HG02798 (cell line): ENCODE results near the gene NF1.
"Not testable (repeated sequence)": the region's sequence is repeated elsewhere in the genome, so short reads cannot be mapped to it uniquely, and the experiment has no call there.

Source experiments
- ATAC-seq: cut with Tn5 transposase; IDR thresholded peaks from one replicate; pipeline ENCODE4 v1.9.1; 2021; ENCODE audit warnings: mild to moderate bottlenecking; ENCODE audit not compliant: unreplicated experiment, poor library complexity

NF1 gene

GRCh38 chr17:31116167-31116566, 21.4 kb downstream of the NF1 start:
- ATAC-seq = no peak

- ATAC-seq = no peak
Measured at GRCh38 chr17:31122746-31123145, 28.0 kb downstream of the NF1 start.

- no peak for ATAC-seq
Measured at GRCh38 chr17:31126318-31126717, 31.5 kb downstream of the NF1 start.

DNA sequence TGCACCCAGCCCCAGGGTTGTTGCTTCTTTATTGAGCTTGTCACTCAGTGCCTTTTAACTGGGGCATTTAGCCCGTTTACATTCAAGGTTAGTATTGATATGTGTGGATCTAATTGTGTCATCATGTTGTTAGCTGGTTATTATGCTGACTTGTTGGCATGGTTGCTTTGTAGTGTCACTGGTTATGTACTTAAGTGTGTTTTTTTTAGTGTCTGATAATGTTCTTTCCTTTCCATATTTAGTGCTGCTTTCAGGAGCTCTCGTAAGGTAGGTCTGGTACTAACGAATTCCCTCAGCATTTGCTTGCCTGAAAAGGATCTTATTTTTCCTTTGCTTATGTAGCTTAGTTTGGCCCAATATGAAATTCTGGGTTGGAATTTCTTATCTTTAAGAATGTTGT, 33.5 kb downstream of the NF1 start:
- ATAC-seq = no peak

- no peak for ATAC-seq
Measured at GRCh38 chr17:31130286-31131224, 35.8 kb downstream of the NF1 start.

DNA sequence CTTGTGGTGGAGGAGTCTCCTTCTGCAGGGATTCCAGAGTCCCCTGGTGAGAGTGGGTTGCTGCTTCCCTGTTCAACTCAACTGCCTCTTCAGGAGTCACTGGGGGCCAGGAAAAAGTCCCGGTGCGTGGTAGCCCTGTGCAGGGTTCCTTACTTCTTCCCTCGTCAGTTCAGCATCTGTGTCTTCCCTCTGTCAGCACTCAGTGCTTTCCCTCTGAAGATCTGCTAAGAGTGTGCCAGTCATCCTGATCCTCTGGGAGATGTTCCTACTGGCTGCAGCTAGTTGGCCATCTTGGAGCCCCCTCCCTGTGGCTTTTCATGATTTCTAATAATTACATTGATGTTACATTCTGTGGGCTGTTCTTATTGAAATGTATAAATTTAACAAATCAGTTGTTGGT, 36.5 kb downstream of the NF1 start:
- no peak for ATAC-seq

- ATAC-seq = no peak
Measured at GRCh38 chr17:31132977-31133376, 38.2 kb downstream of the NF1 start.

- no peak for ATAC-seq
Measured at GRCh38 chr17:31134576-31134975, 39.8 kb downstream of the NF1 start.

DNA sequence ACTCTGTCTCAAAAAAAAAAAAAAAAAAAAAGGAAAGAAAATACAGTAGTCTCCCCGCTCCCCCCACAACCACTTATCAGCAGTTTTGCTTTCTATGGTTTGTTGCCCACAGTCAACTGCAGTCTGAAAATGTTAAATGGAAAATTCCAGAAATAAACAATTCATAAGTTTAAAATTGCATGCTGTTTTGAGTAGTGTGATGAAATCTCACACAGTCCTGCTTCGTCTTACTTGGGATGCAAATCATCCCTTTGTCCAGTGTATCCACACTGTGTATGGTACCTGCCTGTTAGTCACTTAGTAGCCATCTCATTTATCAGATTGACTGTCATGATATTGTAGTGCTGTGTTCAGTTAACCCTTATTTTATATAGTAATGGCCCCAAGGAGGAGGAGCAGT, 41.5 kb downstream of the NF1 start:
- no peak for ATAC-seq

GRCh38 chr17:31140111-31140510, 45.3 kb downstream of the NF1 start:
- ATAC-seq = no peak

DNA sequence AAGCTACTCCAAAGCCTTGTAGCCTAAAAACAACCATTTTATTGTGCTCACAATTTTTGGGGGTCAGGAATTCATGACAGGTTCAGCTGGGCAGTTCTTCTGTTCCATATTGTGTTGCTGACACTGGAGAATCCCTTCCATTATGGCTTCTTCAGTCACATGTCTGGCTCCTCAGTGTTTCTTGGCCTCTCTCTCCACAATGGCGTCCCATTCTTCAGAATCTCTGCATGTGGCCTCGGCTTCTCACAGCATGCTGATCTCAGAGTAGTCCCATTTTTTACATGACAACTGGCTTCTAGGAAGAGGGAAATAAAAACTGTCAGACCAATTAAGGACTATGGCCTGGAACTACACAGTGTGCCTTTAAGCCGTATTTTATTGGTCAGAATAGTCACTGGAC, 49.7 kb downstream of the NF1 start:
- no peak for ATAC-seq

GRCh38 chr17:31144836-31145235, 50.1 kb downstream of the NF1 start:
- ATAC-seq = no peak

DNA sequence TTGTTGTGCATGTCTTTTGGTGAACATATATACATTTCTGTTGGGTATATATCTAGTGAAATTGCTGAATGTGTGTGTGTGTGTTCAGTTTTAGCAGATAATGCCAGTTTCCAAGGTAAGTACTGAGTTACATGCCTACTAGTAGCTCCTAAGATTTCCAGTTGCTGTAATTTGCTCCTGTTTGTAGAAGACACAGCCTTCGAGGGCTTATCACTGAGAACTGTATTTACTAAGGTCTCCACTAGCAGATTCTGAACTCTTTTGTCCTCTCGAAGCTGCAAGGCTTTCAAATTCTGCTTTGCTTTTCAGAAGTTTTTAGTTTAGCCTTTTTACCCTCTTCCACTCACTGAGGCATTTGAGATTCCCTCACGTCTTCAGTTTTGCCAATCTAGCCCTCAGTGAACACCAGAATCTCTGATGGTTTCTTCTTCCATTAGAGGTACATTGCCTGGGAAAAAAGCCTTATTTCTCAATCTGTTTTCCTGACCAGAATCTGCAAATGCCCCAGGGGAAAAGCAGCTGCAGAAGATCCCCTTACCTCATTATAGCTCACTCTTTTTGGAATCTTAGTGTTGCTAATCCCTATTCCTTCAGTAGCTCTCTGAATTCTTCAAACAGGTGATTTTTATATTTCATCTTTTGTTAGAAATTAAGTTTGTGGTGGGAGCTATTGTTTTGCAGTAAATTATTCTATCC, 52.9 kb downstream of the NF1 start:
- no peak for ATAC-seq

GRCh38 chr17:31148205-31148604, 53.4 kb downstream of the NF1 start:
- ATAC-seq = no peak

DNA sequence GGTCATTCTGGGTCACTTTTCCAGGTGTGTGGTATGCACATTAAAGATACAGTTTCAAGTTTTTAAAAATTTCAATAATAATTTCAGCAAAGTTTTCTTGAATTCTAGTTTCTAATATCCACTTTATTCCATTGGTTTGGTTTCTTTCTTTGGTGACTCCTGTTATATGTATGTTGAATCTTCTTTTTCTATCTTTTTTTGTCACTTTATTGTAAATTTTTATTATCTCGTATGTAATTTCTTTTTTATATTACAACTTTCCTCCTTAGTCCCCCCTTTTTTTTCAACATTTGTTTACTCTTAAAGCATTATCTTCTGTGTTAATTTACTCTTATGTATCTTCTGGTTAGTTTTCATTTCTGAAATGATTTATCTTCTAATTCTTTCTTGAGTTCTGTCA, 57.5 kb downstream of the NF1 start:
- ATAC-seq = no peak

DNA sequence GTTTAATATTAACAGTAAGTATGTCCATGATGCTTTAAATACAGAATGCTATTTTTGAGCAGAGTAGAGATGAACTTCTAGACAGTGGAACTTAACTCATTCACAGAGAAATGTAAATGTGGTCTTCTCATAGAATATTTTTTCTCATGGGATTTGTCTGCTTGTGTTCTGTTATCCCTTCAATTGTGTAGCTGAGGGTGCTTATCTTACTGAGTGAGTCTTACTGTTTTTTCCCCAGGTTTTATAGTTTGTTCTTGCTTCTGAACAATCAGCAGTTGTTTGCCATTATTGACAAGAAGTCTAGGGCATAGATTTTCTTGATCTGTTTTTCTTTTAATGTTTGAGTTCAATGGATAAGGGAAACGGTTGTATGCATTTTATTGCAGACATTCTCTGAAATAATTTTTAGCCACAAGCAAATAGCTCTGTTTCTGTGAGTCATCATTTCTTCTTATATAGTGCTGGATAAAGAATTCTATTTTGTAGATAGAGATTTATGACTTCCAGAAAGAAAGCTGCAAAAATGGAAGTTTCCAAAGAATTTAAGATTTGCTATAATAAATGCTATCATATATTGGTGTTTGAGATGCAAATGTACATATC, 60.5 kb downstream of the NF1 start:
- no peak for ATAC-seq

DNA sequence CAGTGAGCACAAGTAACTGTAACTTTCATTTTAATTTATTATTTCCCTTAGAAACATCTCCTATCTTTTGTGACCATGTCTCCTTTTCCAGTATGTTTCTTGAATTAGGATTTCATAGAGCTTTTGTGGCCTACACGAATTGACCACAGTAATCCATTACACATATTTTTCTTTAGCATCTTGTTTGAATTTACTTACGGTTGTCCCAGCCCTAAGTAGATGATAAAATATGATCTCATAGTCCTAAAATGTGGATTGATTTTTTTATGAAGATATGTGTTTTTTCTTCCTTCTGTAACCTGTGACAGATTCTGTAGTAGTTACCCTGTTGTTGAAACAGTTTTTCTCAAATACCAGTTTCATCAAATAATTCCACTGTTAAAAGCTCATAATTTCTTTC, 61.5 kb downstream of the NF1 start:
- no peak for ATAC-seq

DNA sequence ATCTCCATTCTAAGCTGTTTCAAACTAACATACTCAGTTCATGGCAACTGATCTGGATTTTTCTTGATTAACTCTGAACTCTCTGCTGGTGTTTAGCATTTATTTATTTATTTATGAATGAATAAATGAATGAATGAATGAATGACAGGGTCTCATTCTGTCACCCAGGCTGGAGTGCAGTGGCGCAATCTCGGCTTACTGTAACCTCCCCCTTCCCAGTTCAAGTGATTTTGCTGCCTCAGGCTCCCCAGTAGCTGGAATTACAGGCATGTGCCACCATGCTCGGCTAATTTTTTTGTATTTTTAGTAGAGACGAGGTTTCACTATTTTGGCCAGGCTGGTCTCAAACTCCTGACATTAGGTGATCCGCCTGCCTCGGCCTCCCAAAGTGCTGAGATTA, 62.1 kb downstream of the NF1 start:
- not testable (repeated sequence) for ATAC-seq

DNA sequence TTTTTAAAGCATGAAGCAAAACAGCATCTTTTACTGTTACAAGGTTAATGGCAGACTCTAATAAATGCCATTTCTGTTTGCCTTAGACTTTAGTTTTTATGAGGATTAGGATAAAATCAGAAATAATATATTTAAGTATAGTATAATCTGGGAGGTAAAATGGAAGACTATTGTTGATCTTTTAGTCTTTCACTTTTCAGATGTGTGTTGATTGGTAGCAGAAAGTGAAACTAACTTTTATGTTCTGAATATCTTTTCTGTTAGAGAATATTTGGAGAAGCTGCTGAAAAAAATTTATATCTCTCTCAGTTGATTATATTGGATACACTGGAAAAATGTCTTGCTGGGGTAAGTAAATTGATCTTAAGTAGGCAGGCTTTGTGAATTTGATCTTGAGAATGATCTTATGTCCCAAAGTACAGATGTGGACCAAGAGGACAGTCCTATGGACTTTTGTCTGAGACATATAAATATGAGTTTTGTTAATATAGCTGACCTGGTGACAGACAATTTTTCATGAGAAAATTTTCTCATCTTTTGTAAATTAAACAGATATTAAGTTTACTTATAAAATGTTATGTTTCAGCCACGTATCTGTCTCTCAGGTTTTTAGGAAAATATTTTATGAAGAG, 64.1 kb downstream of the NF1 start:
- no peak for ATAC-seq

- ATAC-seq = no peak
Measured at GRCh38 chr17:31163091-31163781, 68.5 kb downstream of the NF1 start.
